ENCODE data around the gene SETBP1. TPM values are rescaled to one million over a fixed set of nuclear protein-coding genes. Genes with fewer than 3 reads are reported as not detected.

SETBP1 gene
- total and polyA plus RNA-seq, 2 of the 4 experiments (the other 2 are of a cell fraction), result 0.19 to 0.36 TPM

- no peak overlapping the region for H3K56ac ChIP-seq (ENCODE audit: extremely low read depth, insufficient read depth, low read length)
- H2BK20ac ChIP-seq (ENCODE audit: low read depth, low read length), result no peak overlapping the region
- H3K4me3 ChIP-seq (ENCODE audit: insufficient read depth, low read depth, low read length), result no peak overlapping the region
- no peak overlapping the region for H3K4ac ChIP-seq (ENCODE audit: low read depth, low read length)
- no peaks in the 10 kb centered on the region for H3K36me3 ChIP-seq (ENCODE audit: control insufficient read depth, insufficient read depth, low read length)
- POLR2A ChIA-PET (ENCODE audit: unreplicated experiment), result no interaction called here
- BruUV-seq (replicated peaks), result no TSS peak
- no peak overlapping the region for H2AFZ ChIP-seq (replicated peaks; ENCODE audit: low read length, poor library complexity)
- dilution Hi-C loops (cut with HindIII; ENCODE audit: low sequenced_read_pairs, unreplicated experiment), result no loop called here
- WGBS, 2 experiments (ENCODE audit: extremely low coverage in 2 of 2, insufficient read length in 1 of 2), result 100% methylated on average over 2 of the region's 14 CpGs; no CpG with 5 or more reads in 1 of the 2 experiments
- no peak overlapping the region for H3K4me2 ChIP-seq (ENCODE audit: low read depth, low read length)
- TF ChIP-seq POLR2A (IDR thresholded peaks at IDR 0.05; ENCODE audit: low read depth, low read length) (no peak), NFE2L2 (IDR thresholded peaks at IDR 0.05; ENCODE audit: low read depth, low read length) (no peak), USF2 (IDR thresholded peaks at IDR 0.05; ENCODE audit: low read depth, low read length) (no peak), FOS (IDR thresholded peaks at IDR 0.05; ENCODE audit: low read depth, low read length) (no peak), RAD21 (IDR thresholded peaks at IDR 0.05; ENCODE audit: low read length) (no peak), CEBPB (IDR thresholded peaks at IDR 0.05; ENCODE audit: low read depth, low read length) (no peak), MAFK (IDR thresholded peaks at IDR 0.05; ENCODE audit: low read depth, low read length) (no peak), RCOR1 (IDR thresholded peaks at IDR 0.05; ENCODE audit: insufficient replicate concordance, low read length) (no peak), MXI1 (IDR thresholded peaks at IDR 0.05; ENCODE audit: borderline replicate concordance, low read depth, low read length) (no peak), RFX5 (IDR thresholded peaks at IDR 0.05; ENCODE audit: low read depth, low read length) (no peak)
- no peak overlapping the region for H4K91ac ChIP-seq (ENCODE audit: insufficient read depth, low read depth, low read length)
- no peak overlapping the region for H2BK15ac ChIP-seq (ENCODE audit: low read depth, low read length)
- in situ Hi-C loops (cut with MboI; ENCODE audit: low sequenced_read_pairs), result no loop called here
- H2BK5ac ChIP-seq (ENCODE audit: low read depth, low read length, poor library complexity, severe bottlenecking), result no peak overlapping the region
- peaks cover 2% of the 10 kb centered on the region; the same call in 1 of the 2 replicates for H3K27me3 ChIP-seq (ENCODE audit: control insufficient read depth, insufficient read depth, low read length)
- DNase-seq, result no peak
- intact Hi-C loops (cut with micrococcal nuclease), result no loop called here
- ATAC-seq (ENCODE audit: low read depth), result no peak
- H4K5ac ChIP-seq (ENCODE audit: low read depth, low read length), result no peak overlapping the region
- no peak overlapping the region for H3K23ac ChIP-seq (ENCODE audit: low read depth, low read length)
- H3K27ac ChIP-seq (ENCODE audit: insufficient read depth, low read length), result no peak overlapping the region
- H4K20me1 ChIP-seq (ENCODE audit: insufficient read depth, low read length), result no peaks in the 10 kb centered on the region
- no peak overlapping the region for H2AK5ac ChIP-seq (ENCODE audit: low read depth, low read length)
- no peak overlapping the region for H4K8ac ChIP-seq (ENCODE audit: low read depth in 2 of 2, low read length in 2 of 2)
- H3K9me1 ChIP-seq (ENCODE audit: insufficient read depth, low read length), result no peaks in the 10 kb centered on the region
- H3K14ac ChIP-seq (replicated peaks; ENCODE audit: low read depth, low read length), result no peak overlapping the region
- no peak overlapping the region for H3K18ac ChIP-seq (ENCODE audit: low read depth, low read length)
- H3K4me1 ChIP-seq (ENCODE audit: control insufficient read depth, insufficient read depth, low read length), result no peaks in the 10 kb centered on the region
- no peak overlapping the region for H3K9ac ChIP-seq (ENCODE audit: low read depth, low read length)
- no peaks in the 10 kb centered on the region for H3K9me3 ChIP-seq (ENCODE audit: control insufficient read depth, insufficient read depth, low read length)
- CTCF ChIA-PET, result no interaction called here
- no peak overlapping the region for H2AK9ac ChIP-seq (replicated peaks; ENCODE audit: low read depth, low read length, poor library complexity)
- no peak overlapping the region for H2BK120ac ChIP-seq (ENCODE audit: low read depth, low read length)
- no peaks in the 10 kb centered on the region for H3K79me1 ChIP-seq (ENCODE audit: low read depth in 1 of 2, low read length in 2 of 2)
Measured at GRCh38 chr18:44771956-44772917, 91.5 kb downstream of the SETBP1 start.

Measured in IMR-90 (cell line).